ENCODE data around the gene MACROD2.
"Not testable (repeated sequence)": the region's sequence is repeated elsewhere in the genome, so short reads cannot be mapped to it uniquely, and the experiment has no call there.

The MACROD2 gene

DNA sequence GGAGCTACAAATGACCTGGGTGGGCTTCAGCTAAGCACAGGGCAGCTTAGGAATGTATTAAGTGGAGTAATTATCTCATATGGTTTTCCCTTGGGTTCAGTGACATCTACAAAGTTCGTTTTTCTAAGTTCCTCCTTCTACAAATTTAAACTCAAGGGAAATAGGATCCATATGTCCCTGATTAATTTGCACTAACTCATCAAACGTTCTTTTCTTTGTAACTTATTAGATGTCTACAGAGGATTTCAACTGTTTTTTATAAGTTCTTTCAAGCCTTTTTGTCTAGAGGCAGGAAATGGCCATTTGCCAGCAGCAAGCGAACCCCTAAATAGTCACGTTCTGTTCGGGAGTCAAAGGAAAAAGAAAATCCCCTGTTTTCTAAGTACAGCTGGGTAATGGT lies 1517.6 kb downstream of the MACROD2 start:
- no peak for DNase-seq (ENCODE audit: extremely low read depth in 1 of 2, low read depth in 1 of 2)

DNA sequence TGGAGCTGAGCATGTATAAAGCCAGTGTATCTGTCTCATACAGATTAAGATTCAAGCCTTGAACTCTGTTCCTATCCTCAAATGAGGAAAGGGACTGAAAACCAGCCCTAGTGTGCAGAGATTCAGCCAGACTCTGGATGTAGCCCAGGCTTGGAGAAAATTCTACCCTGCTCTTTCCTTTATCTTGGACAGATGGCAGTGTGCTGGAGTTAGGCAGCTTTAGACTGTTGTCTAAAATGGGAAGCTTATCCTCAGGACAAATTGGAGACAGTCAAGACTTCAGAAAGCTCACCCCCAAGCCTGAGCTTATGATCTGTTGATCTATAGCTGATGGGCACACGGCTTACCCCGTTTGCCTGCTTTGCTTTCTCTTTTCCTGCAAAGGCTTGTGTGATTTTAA lies 1520.4 kb downstream of the MACROD2 start:
- no peak for DNase-seq (ENCODE audit: extremely low read depth in 1 of 2, low read depth in 1 of 2)

DNA sequence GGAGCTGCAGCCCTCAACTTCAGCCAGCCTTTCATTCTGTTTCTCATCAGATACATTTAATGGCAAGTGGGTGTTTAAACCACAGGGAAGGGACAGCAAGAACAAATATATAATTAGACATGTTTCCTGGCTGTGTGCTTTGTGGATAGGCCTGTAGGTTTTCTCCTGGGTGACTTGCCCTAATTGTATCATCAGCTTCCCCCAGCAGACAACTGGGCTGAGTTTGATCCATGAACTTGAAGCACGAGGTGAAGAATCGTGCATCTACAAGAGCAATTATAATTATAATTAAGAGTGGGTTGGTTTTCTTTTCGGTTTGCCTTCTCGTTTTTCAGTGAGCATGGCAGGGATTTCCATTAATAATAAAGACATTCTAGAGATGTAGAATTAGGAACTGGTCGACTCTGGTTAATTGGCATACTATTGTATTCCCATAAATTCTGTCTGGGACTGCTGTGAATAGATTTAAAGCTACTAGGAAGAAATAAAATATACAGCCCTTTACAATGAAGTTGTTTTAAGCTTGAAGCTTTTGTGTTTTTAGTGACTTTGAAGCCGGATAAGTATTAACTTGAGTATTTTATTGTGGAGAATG lies 1525.7 kb downstream of the MACROD2 start:
- no peak for DNase-seq (ENCODE audit: extremely low read depth in 1 of 2, low read depth in 1 of 2)

DNA sequence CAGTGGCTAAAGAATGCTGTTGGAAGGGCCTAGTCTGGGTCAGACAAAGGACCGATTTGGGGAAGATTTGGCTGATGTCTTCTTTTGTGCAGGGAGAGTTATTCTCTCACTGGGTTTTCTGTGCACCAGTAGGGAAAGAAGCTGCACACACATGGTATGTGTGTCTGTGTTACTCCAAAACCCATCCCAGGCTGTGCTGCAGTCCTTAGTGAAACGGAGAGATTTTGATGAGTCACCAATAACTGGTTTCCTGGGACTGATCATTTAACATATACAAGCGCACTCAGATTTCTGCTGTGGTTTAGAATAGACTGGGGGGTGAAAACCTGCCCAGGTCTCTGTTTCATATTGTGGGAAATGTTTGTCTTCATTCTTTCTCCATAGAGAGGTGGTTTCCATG lies 1528.1 kb downstream of the MACROD2 start:
- no peak for DNase-seq (ENCODE audit: extremely low read depth in 1 of 2, low read depth in 1 of 2)

DNA sequence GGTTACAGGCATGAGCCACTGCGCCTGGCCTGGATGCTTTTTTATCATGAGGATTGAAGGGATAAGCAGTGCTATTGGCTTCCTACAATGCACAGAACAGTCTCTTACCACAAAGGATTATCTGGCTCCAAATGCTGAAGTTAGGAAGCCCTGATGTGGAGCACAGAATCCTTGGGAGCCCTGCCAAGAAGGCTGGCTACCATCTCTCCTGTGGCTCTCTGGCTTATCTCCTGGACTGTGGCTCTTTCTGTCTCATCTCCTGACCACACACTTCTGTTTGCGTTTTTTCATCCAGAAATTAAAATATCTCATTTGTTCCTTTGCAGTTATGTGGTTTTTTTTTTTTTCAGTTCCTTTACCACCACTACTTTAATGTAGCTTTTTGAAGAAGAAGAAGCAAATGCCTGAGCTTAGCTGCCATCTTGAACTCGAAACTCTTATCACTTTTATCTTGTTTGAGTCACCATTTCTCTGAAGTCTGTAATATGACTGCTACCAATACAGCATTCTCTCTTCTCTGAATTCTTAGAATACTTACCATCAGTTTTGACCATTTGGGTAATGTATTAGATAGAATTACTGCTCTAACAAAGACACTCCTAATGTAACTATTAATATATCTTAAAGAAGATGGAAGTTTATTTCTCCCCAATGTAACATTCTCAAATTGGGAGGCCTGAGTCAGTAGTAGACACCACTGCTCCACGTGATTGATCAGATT lies 1533.2 kb downstream of the MACROD2 start:
- no peak for DNase-seq (ENCODE audit: extremely low read depth in 1 of 2, low read depth in 1 of 2)

DNA sequence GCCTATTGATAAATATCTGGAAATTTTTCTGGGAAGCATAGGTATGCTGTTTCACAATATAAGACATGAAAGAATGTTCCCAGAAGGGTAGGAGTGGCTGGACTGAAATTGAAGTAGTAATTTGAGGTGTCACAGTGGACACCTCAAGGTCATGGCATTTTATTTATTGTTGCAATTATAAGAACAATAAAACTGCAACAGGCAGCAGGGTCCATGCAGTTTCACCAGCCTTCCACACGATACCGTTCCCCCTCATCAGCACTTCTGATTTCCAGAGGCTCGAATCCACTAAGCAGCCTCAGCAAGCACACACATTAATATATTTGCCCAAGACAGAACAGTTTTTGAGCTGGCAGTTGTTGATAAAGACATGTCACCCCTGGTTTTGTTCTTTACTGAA lies 1540.5 kb downstream of the MACROD2 start:
- no peak for DNase-seq (ENCODE audit: extremely low read depth in 1 of 2, low read depth in 1 of 2)

DNA sequence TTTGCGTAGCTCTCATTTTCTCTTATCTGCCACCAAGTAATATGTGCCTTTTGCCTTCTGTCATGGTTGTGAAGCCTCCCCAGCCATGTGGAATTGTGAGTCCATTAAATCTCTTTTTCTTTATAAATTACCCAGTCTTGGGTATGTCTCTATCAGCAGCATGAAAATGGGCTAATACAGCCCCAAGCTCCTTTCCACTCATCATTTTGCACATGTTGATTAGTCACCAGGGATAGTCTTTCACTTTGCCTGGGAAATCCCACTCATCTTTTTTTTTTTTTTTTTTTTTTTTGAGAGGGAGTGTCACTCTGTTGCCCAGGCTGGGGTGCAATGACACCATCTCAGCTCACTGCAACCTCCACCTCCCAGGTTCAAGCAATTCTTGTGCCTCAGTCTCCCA lies 1541.9 kb downstream of the MACROD2 start:
- not testable (repeated sequence) for DNase-seq (ENCODE audit: extremely low read depth in 1 of 2, low read depth in 1 of 2)

DNA sequence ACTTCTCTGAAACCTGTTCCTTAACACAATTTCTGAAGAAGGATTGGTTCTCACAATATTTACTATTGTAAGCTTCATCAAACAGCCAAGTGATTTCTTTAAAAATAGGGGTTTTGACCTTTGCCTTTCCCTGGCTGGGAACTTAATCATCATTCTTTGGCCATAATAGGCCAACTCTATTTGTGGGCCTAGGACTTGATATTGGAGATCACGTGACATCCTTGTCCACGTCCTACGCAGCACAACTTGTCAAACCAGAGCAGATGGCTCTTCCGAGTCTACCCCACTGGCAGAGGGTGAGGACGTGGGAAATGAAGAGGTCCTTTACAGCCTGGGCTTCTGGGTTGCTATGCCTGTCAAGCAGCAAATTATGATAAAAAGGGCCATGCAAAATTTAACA lies 1547.3 kb downstream of the MACROD2 start:
- DNase-seq (ENCODE audit: extremely low read depth in 1 of 2, low read depth in 1 of 2), result no peak

DNA sequence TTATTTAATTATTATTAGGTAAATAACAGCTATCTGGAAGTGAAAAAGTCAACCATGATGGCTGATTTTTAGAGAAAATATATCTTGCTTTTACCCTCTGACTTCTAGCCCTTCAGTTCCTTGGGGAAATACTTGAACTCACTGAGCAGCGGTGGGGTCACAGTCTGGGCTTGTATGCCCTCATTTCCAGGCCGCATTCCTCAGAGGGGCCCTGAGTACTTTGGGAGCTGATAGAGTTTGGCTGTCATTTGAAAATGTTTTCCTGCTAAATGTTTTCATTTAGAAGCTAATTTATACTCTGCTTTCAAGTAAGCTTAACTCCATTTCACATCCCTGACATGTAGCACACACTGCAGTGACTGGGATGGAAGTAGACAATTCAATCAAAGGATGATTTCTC lies 1549.4 kb downstream of the MACROD2 start:
- DNase-seq (ENCODE audit: extremely low read depth in 1 of 2, low read depth in 1 of 2), result no peak

DNA sequence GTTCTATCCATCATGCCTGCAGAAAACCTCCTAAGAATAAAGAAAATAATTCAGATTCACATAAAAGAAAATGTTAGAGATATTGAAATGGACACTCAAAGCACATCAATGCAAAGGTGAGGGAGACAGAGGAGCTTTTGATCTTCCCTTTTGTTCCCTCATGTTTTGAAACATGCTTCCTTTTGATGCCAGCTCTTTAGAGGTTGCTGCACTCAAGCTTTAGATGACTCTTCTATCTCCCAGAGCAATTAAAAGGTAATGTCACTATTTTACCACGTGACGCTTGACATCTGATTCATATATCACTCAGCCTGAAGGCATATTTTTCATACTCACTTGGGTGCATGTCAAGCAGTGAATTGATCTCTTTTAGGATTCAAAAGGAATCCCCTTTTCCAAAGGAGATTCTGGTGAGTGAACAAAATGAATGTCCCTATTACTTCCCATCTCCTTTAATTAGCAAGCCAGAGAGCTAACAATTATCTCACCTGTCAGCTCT lies 1551.3 kb downstream of the MACROD2 start:
- no peak for DNase-seq (ENCODE audit: extremely low read depth in 1 of 2, low read depth in 1 of 2)

DNA sequence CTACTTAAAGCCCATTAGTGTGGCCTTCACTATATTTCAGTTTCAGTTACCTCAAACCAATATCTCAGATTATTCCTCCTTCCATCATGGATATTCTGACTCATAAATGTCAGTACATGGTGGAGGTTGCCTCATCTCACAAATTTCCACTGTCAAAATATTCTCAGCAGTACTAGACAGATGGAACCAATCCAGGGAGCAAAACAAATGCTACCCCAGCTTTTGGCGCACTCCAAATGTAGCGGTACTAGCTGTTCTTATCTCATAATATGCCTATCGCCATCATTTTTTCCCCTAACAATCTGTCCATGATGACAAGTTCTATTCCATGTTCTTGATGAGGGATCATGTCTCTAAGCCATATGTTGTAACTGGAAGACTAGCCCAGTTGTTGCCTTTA lies 1551.8 kb downstream of the MACROD2 start:
- no peak for DNase-seq (ENCODE audit: extremely low read depth in 1 of 2, low read depth in 1 of 2)

DNA sequence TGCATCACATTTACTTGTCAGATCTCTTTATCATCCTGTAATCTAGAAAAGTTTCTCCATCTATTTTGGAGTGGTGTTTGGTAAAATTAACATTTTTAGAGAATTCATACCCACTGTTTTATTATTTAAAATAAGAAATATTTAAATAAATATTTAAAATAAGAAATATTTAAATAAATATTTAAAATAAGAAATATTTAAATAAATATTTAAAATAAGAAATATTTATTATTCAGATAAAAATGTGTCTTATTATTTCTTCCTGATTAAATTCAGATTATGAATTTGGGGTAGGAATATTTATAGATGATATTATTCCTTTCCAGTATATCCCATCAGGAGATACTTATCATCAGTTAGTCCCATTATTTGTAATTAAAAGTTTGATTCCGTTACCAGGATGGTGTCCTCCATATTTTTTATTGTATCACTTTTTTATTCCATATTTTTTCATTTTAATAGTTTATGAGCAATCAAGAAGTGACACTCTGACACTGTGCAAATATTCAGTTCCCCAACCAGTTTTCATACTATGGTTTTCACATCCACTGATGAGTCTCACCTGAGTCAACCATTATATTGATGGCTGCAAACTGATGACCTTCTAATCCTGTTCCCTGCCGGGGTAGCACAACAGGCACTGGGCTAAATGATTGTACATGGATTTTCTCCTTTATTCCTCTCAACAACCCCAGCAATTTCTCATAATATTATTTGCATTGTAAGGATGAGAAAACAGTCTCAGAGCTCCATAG lies 1555.0 kb downstream of the MACROD2 start:
- no peak for DNase-seq (ENCODE audit: extremely low read depth in 1 of 2, low read depth in 1 of 2)

DNA sequence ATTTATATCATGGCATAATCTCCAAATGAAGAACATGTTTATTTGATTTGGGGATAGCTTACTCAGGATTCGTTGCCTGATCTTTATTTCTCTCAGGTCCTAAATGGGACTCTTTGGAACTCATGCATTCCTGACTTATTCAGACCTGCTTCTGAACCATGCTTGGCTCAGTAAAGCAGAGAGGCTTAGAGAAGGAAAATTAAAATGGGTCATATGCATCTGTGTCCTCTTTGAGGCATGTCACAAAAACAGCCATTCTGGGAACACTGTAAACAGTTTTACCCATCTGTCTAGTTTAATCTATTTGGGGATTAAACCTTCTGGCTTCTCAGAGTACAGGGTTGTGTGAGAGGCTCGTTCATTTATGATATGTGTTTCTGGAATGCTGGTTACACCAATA lies 1560.6 kb downstream of the MACROD2 start:
- DNase-seq (ENCODE audit: extremely low read depth in 1 of 2, low read depth in 1 of 2), result no peak

DNA sequence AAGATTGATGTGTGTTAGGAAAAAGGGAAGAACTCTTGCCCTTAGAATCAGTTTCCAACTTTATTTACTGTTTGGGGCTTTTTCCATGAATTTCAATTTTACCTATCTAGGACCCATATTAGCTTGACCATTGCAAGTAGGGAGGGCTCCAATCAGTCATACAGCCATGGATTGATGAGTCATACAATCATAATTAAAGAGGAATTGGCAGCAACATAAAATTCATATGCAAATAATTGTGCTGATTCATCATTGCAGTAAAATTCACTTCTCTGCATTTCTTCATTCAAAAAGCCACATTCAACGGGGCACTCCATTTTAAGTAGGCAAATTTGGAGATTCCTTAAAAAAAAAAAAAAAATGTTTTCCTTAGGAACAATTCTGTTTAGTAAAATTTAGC lies 1561.6 kb downstream of the MACROD2 start:
- no peak for DNase-seq (ENCODE audit: extremely low read depth in 1 of 2, low read depth in 1 of 2)

DNA sequence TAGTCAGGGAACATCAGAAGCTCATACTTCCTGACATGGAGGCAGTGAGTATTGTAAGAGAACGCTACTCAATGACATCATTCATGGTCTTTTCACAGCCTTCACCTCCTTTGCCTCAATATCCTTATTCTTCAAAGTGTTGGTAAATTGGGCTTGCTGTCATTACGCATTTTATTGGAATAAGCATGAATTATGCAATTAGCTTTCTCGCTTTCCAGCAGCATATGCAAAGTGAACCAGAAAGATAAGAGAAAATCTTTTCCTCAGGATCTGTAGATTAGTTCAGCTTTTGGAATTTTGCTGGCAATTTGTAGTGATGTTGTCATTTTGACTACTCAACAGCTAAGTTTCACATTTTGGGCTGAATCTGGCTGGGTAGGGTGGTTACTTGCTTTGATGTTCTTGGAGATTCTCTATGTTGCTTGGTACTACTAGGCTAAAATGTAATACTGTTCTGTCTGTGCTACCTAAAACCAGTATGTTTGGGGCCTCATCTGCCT lies 1565.8 kb downstream of the MACROD2 start:
- DNase-seq (ENCODE audit: extremely low read depth in 1 of 2, low read depth in 1 of 2), result no peak

DNA sequence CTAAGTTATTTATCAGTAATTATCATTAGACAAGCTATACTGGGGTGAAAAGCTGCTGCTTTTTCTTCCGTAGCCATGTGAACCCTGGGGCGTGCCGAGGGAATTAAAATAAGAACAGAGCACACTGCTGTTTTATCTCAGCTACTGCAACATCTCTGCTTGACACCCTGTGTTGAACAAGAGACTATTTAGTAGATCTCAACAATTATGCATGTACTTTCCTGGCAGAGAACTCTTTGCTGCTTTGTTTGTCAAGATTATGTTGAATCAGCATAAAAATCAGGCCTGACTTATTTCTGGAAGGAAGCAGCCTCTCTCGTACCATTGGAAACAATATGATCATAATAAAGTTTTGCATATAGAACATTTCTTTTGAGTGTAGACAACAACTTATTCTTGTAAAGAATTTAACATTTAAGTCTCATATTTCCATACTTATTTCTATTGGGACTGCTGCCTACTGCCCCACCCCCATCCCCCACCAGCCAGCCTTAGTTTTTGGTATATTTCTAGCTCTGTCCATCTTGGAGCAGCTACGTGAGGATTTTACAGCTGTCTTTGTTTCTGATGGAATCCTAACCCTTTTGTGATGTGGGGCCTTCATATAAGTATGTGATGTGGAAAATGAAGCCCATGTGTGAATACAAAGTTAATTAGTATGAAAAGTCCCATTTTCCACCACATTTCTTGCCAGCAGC lies 1566.5 kb downstream of the MACROD2 start:
- no peak for DNase-seq (ENCODE audit: extremely low read depth in 1 of 2, low read depth in 1 of 2)

DNA sequence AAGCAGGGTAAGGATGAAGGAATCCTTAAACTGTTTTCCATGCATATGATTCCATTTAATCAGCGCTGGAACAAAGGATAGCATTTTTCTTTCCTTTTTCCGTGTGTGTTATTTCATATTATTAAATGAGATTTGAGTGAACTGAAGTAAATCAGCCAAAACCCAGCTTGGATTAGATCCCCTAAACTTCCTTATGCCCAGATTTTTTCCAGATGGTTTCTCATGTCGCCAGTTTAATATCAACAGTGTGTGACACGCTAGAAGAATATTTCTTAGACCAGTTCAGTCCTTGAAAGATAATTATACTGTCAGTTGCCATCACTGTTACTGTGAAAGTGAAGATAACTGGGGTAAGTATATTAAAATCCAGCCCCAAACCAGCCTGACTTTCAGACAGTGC lies 1568.5 kb downstream of the MACROD2 start:
- no peak for DNase-seq (ENCODE audit: extremely low read depth in 1 of 2, low read depth in 1 of 2)

DNA sequence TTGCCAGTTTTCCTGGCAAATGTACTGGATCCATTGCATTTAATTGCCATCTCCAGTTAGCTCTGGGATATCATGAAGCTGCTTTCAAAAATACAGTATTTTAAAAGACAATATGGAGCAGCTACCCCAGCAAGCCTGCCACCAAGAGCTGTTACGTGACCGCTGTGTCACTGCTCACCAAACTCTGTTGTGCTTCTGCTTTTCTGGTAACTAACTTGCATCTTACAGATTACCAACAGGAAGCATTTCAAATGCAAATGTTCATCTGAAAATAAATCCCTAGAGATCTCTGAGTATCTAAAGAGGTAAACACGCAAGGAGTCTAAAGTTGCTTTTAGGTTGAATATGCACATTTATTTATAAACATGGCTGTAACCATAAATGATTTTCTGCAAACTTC lies 1569.7 kb downstream of the MACROD2 start:
- DNase-seq (ENCODE audit: extremely low read depth in 1 of 2, low read depth in 1 of 2), result no peak

DNA sequence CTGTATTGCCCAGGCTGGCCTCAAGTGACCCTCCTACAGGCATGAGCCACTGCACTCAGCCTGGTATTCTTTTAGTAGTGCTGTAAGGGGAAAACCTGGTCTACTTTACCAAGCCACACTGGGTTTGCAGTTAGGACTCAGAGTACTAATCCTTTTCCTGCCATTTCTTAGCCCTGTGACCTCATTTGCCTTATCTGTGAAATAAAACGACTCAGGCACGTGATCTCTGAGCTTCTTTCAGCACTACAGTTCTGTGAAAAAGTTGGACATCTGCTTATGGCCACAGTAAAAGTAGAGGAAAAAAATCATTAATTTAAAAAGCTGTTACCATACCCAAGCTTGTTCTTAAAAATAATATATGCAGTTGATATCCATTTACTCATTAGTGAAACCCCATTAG lies 1570.5 kb downstream of the MACROD2 start:
- no peak for DNase-seq (ENCODE audit: extremely low read depth in 1 of 2, low read depth in 1 of 2)

DNA sequence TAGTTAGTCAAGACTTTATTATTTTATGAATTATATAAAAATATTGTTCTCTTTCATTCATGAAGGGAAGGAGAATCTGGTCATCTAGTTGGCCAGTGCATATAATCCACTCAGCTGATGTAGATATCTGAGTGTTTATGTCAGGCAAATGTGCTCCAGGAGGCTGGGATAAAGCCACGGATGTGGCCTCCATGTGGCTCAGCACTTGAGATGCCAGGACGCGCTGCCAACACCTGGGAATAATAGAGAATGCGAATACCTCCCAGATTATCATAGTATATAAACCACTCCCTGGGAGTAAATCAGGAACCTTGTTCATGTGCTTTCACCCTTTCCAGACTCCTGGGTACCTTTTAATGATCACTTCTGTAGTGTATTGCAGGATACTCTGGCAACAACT lies 1571.9 kb downstream of the MACROD2 start:
- DNase-seq (ENCODE audit: extremely low read depth in 1 of 2, low read depth in 1 of 2), result no peak

DNA sequence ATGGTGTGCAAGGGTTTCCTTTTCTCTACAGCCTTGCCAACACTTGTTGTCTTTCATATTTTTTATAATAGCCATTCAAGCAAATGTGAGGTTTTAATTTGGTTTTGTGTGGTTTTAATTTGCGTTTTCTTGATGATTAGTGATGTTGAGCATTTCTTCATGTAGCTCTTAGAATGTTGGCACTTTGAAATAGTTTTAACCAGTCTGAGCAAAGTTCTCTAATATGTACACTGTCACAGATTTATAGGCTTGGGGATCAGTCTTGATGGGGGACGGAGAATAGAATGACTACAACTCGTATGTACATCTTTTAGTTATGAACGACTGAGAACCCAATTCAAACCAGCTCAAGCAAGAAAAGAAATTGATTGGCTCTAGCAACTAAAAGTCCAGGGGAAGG lies 1574.8 kb downstream of the MACROD2 start:
- DNase-seq (ENCODE audit: extremely low read depth in 1 of 2, low read depth in 1 of 2), result no peak
